PC-3 (cell line): ENCODE measurements around the gene FAR2.

Experiments
- EZH2 ChIP-seq: fragments of 300-600 bp; sonication (generic); IDR thresholded peaks from one replicate; pipeline ENCODE4 v1.6.1; 2017; ENCODE audit warnings: antibody characterized with exemption, mild to moderate bottlenecking, low read length; ENCODE audit not compliant: unreplicated experiment
- EZH2phosphoT487 ChIP-seq: fragments of 300-600 bp; sonication (generic); IDR thresholded peaks from 2 replicates; pipeline ENCODE4 v1.6.1; 2018; ENCODE audit warnings: mild to moderate bottlenecking, antibody characterized with exemption, low read length, borderline replicate concordance
- TF ChIP-seq, protein P1 (sequence below): fragments of 300-600 bp; sonication (generic); conservative IDR thresholded peaks from 2 replicates; pipeline ENCODE4 v1.5.1; 2017; ENCODE audit warnings: antibody characterized with exemption, low read depth, mild to moderate bottlenecking, low read length

DNA sequence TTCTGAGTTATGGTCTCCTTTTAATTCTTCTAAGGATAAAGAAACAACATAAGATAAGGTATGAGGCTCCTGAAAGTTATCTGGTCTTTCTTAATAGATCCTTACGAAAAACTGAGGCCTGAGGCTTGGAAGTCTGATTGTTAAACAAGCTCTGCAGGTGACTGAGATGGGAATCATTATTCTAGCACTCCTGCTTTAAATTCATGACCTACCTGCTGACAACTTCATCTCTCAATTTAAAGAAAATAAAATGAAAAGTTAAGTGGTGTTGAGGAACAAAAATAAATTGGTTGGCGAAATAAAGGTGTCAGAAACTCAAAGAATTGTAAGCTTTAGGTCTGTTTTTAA, 80.1 kb downstream of the FAR2 start:
- TF ChIP-seq, protein P1, sequence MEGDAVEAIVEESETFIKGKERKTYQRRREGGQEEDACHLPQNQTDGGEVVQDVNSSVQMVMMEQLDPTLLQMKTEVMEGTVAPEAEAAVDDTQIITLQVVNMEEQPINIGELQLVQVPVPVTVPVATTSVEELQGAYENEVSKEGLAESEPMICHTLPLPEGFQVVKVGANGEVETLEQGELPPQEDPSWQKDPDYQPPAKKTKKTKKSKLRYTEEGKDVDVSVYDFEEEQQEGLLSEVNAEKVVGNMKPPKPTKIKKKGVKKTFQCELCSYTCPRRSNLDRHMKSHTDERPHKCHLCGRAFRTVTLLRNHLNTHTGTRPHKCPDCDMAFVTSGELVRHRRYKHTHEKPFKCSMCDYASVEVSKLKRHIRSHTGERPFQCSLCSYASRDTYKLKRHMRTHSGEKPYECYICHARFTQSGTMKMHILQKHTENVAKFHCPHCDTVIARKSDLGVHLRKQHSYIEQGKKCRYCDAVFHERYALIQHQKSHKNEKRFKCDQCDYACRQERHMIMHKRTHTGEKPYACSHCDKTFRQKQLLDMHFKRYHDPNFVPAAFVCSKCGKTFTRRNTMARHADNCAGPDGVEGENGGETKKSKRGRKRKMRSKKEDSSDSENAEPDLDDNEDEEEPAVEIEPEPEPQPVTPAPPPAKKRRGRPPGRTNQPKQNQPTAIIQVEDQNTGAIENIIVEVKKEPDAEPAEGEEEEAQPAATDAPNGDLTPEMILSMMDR = no peak
- TF ChIP-seq EZH2 = no peak
- no peak for TF ChIP-seq EZH2phosphoT487
